Measurements from ENCODE around the gene DPYD. TPM values are rescaled to one million over a fixed set of nuclear protein-coding genes. Genes with fewer than 3 reads are reported as not detected.

Gene DPYD
- total RNA-seq, 1 donor from 2014 or later: 8.5 TPM

- Mint-ChIP-seq H3K4me1 (ENCODE audit: unreplicated experiment) (no peaks in the 10 kb centered on the region), H3K36me3 (no peaks in the 10 kb centered on the region), H3K4me3 (no peak overlapping the region), H3K9me3 (no peaks in the 10 kb centered on the region), H3K27ac (no peak overlapping the region), H3K27me3 (peaks cover 9% of the 10 kb centered on the region)
- no peak for TF ChIP-seq CTCF (conservative IDR thresholded peaks at IDR 0.05)
- no peak for DNase-seq (ENCODE audit: extremely low spot score, unreplicated experiment)
Measured at GRCh38 chr1:97677702-97678101, 243.1 kb downstream of the DPYD start.

- Mint-ChIP-seq H3K27ac (no peak overlapping the region), H3K36me3 (no peaks in the 10 kb centered on the region), H3K9me3 (no peaks in the 10 kb centered on the region), H3K27me3 (peaks cover 3% of the 10 kb centered on the region), H3K4me1 (ENCODE audit: unreplicated experiment) (no peaks in the 10 kb centered on the region), H3K4me3 (no peak overlapping the region)
- DNase-seq (ENCODE audit: extremely low spot score, unreplicated experiment): no peak
- TF ChIP-seq CTCF (conservative IDR thresholded peaks at IDR 0.05): no peak
Measured at GRCh38 chr1:97674517-97674916, 246.3 kb downstream of the DPYD start.

- no peak for DNase-seq (ENCODE audit: extremely low spot score, unreplicated experiment)
- Mint-ChIP-seq H3K27me3 (no peaks in the 10 kb centered on the region), H3K36me3 (no peaks in the 10 kb centered on the region), H3K9me3 (no peaks in the 10 kb centered on the region), H3K27ac (no peak overlapping the region), H3K4me3 (no peak overlapping the region), H3K4me1 (ENCODE audit: unreplicated experiment) (no peaks in the 10 kb centered on the region)
- TF ChIP-seq CTCF (conservative IDR thresholded peaks at IDR 0.05): peak; percentile 31
Measured at GRCh38 chr1:97668945-97669344, 251.9 kb downstream of the DPYD start.

- Mint-ChIP-seq H3K27ac (no peak overlapping the region), H3K36me3 (no peaks in the 10 kb centered on the region), H3K4me1 (ENCODE audit: unreplicated experiment) (no peaks in the 10 kb centered on the region), H3K9me3 (no peaks in the 10 kb centered on the region), H3K27me3 (peaks cover 17% of the 10 kb centered on the region), H3K4me3 (no peak overlapping the region)
- DNase-seq (ENCODE audit: extremely low spot score, unreplicated experiment): no peak
- no peak for TF ChIP-seq CTCF (conservative IDR thresholded peaks at IDR 0.05)
Measured at GRCh38 chr1:97660431-97661105, 260.3 kb downstream of the DPYD start.

GRCh38 chr1:97654876-97655585, 265.8 kb downstream of the DPYD start:
- TF ChIP-seq CTCF (conservative IDR thresholded peaks at IDR 0.05): no peak
- H3K4me3 Mint-ChIP-seq: no peak overlapping the region
- H3K36me3 Mint-ChIP-seq: no peaks in the 10 kb centered on the region
- peaks cover 1% of the 10 kb centered on the region for H3K4me1 Mint-ChIP-seq (ENCODE audit: unreplicated experiment)
- H3K27ac Mint-ChIP-seq: no peak overlapping the region
- H3K27me3 Mint-ChIP-seq: peaks cover 18% of the 10 kb centered on the region
- peaks cover 1% of the 10 kb centered on the region for H3K9me3 Mint-ChIP-seq
- DNase-seq (ENCODE audit: extremely low spot score, unreplicated experiment): no peak
